GM19238 (cell line): ENCODE results near the gene CXCR6.
"Not testable (repeated sequence)": the region's sequence is repeated elsewhere in the genome, so short reads cannot be mapped to it uniquely, and the experiment has no call there.

Experiments used
- DNase-seq: peaks from one replicate; pipeline ENCODE4 v3.0.0; 2011; ENCODE audit warnings: low spot score; ENCODE audit not compliant: insufficient read length

Gene CXCR6

GRCh38 chr3:45987368-45988291 lies 44.4 kb downstream of the CXCR6 start:
- no peak for DNase-seq

- DNase-seq = no peak
Measured at GRCh38 chr3:45988362-45988761, 45.1 kb downstream of the CXCR6 start.

DNA sequence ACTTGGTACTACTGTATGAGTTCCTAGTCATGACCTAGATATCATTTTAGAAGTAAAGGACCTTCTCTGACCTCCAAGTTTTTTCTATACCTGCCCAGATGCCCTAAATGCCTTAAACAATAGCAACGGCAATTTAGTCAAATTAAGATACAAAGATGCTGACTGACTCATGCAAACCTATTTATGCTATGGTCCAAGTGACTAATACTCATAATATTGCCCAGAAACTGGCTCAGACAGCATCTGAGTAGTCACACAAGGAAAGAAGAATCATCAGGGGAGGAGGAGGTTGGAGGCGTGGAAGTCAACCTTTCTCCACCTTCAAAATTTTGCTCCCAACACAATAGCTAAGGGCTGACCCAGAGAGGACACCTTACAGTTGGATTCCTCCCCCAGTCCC lies 45.5 kb downstream of the CXCR6 start:
- DNase-seq = no peak

GRCh38 chr3:45990181-45990580 lies 46.9 kb downstream of the CXCR6 start:
- DNase-seq = no peak

DNA sequence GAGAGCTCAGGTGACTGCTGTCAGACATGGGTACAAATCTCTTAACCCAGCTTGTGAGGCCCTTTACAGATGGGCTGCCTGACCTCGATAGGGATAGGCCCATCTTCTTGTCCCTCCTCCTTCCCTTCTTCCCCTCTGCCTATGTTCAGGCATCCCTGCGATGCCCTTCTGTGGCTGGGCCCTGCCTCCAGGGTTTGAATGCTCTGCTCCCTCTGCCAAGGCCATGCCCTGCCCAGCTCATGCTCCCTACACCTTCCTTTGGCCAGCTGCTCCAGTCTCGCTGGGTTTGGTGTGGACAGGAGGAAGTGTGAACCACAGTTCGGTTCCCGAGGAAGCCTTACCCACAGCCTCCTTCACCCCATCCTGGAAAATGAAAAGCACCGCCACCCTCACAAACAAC lies 48.1 kb downstream of the CXCR6 start:
- DNase-seq = no peak

GRCh38 chr3:45992133-45992729 lies 49.0 kb downstream of the CXCR6 start:
- no peak for DNase-seq

DNA sequence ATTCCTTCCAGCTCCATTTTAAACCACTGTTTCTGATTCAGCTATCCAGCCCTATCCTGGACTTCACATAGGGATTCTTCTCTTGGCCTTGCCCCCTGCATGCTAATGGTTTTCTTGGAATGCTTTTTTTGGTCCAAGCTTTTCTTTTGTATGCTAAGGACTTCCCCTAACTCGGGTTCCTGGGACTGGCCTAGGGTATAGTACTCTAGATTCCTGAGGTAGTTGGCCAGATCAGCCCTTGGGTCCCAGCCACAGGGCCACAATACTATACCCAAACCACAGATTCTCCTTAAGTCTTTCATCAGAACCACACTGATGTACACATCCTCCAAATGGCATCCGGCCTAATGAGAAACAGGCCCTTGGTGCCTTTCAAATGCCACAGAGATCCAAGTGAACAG lies 49.6 kb downstream of the CXCR6 start:
- DNase-seq = no peak

DNA sequence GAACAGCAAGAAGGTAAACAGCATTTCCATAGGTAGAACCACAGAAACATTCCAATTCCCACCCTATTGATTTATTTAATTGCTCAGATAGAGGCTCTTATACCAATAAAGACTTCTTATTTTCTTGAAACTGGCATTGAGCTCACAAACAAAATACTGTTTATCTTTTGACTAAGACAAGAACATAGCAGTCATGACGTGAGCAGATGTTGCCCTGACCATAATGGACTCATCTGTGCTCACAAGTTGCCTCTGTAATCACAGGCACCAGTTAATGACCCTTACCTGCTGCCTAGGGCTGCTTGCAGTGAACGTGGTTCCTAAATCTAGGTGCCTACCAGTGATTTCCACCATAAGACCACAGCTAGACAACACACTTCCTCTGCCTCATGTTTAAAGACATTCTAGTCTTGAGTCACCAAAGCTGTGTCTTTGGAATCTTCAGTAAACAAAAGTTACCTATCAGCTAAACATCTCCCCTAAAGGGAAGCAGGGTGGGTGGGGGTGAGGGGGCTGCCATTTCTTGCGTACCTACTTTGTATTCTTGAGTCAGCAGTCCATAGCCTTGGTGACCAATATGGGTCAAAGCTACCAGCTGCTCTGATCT lies 50.3 kb downstream of the CXCR6 start:
- DNase-seq = no peak

- DNase-seq = no peak
Measured at GRCh38 chr3:45994419-45995235, 51.4 kb downstream of the CXCR6 start.

DNA sequence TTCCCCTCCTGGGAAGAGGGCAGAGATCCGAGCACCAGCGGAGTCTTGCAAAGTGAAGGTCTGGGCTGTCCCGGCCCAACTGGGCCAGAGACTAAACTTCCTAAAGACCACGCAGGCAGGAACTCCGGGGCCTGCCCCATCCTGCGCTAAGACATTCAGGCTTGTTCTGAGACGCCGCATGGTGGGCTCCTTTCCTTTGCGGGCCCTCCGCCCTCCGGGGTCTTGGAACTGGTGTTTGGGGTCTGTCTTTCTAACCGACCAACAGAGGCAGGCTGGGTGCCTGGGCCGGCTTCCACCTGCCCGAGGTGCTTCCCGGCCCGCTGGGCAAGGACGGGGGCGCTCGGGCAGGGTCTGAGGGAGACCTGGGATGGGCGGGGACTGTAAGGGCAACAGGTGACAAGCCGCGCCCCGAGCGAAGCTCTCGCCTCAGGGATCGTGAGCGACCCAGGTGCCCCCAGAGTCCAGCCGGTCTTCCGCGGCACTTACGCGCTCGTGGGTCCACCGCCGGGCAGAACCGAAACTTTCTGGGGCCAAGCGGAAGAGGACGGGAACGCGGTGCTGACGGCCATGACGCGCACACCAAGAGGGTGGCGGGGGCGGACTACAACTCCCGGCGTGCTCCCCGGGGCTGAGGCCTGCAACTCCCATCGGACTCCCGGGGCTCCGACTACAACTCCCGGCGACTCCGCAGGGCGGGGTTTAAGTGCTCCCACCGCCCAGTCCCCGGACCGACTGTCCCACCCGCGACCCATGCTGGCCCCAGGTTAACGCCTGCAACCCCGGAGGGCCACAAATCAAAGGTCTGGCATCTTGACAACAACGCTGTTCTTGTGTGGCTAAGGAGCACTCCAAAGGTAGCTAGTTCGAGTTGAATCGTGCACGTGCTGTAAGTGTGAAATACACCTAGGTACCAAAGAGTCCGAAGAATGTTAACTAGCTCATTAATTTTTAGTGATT lies 52.2 kb downstream of the CXCR6 start, which contains the start of gene FYCO1:
Gene FYCO1, minus strand, starts transcription at position 589 of the 957 bp plus-strand sequence. CDS start 10,914 bp downstream, outside the sequence.
- peak; percentile 90 for DNase-seq

- not testable (repeated sequence) for DNase-seq
Measured at GRCh38 chr3:45997499-45997898, 54.2 kb downstream of the CXCR6 start.

GRCh38 chr3:45997942-45998341 lies 54.7 kb downstream of the CXCR6 start:
- no peak for DNase-seq
